HG03196 (cell line): ENCODE results near the gene ZNF764.

ENCODE experiments used
- ATAC-seq: cut with Tn5 transposase; IDR thresholded peaks from one replicate; pipeline ENCODE4 v1.9.1; 2021; ENCODE audit not compliant: unreplicated experiment

Gene ZNF764

GRCh38 chr16:30570636-30571444 lies 12.7 kb upstream of the ZNF764 start:
- ATAC-seq: no peak

- no peak for ATAC-seq
Observed at GRCh38 chr16:30569746-30570635, 11.8 kb upstream of the ZNF764 start.

- no peak for ATAC-seq
Observed at GRCh38 chr16:30569281-30569680, 11.1 kb upstream of the ZNF764 start.

GRCh38 chr16:30567991-30568638 lies 9.9 kb upstream of the ZNF764 start:
- ATAC-seq: peak; percentile 30

- ATAC-seq: no peak
Observed at GRCh38 chr16:30567160-30567990, 9.2 kb upstream of the ZNF764 start.

GRCh38 chr16:30566531-30566930 lies 8.4 kb upstream of the ZNF764 start:
- no peak for ATAC-seq

GRCh38 chr16:30565984-30566383 lies 7.8 kb upstream of the ZNF764 start:
- no peak for ATAC-seq

GRCh38 chr16:30565526-30565925 lies 7.4 kb upstream of the ZNF764 start:
- ATAC-seq: no peak

GRCh38 chr16:30562021-30562420 lies 3.8 kb upstream of the ZNF764 start:
- ATAC-seq: no peak

- no peak for ATAC-seq
Observed at GRCh38 chr16:30561089-30561816, 3.1 kb upstream of the ZNF764 start.

- no peak for ATAC-seq
Observed at GRCh38 chr16:30559690-30560089, 1.5 kb upstream of the ZNF764 start.

GRCh38 chr16:30558789-30559377 lies 709 bp upstream of the ZNF764 start:
- ATAC-seq: no peak

GRCh38 chr16:30557707-30557956 lies 542 bp downstream of the ZNF764 start:
- ATAC-seq: peak; percentile 13

GRCh38 chr16:30556125-30556473 lies 2.1 kb downstream of the ZNF764 start:
- no peak for ATAC-seq

GRCh38 chr16:30555315-30556124 lies 2.7 kb downstream of the ZNF764 start:
- ATAC-seq: no peak

- ATAC-seq: no peak
Observed at GRCh38 chr16:30554557-30555314, 3.4 kb downstream of the ZNF764 start.

- no peak for ATAC-seq
Observed at GRCh38 chr16:30553393-30553899, 4.7 kb downstream of the ZNF764 start.

GRCh38 chr16:30552956-30553355 lies 5.2 kb downstream of the ZNF764 start:
- no peak for ATAC-seq
